HepG2 (cell line): ENCODE results near the gene ENAH.

Experiments
- POLR2AphosphoS5 ChIP-seq: IDR thresholded peaks from 2 replicates; pipeline ENCODE4 v1.6.1; 2012; ENCODE audit warnings: low read depth, low read length
- RFXAP ChIP-seq: sonication (generic); formaldehyde crosslinking; IDR thresholded peaks from 2 replicates; pipeline ENCODE4 v1.4.0; 2020; ENCODE audit warnings: missing genetic modification reagents, borderline replicate concordance
- STAG1 ChIP-seq: sonication (generic); formaldehyde crosslinking; IDR thresholded peaks from 2 replicates; pipeline ENCODE4 v1.4.0; 2020; ENCODE audit warnings: missing genetic modification reagents
- ZBTB38 ChIP-seq: sonication (generic); formaldehyde crosslinking; IDR thresholded peaks from 2 replicates; pipeline ENCODE4 v1.5.1; 2020; ENCODE audit warnings: mild to moderate bottlenecking, missing genetic modification reagents
- ZNF138 ChIP-seq: sonication (generic); formaldehyde crosslinking; IDR thresholded peaks from 2 replicates; pipeline ENCODE4 v1.5.0; 2020; ENCODE audit warnings: mild to moderate bottlenecking, low read depth, missing genetic modification reagents
- ZNF747 ChIP-seq: sonication (generic); formaldehyde crosslinking; IDR thresholded peaks from 2 replicates; pipeline ENCODE4 v1.8.1; 2023; ENCODE audit warnings: missing genetic modification reagents, mild to moderate bottlenecking, borderline replicate concordance

GRCh38 chr1:225539069-225539468 is 113.9 kb downstream of the ENAH start:
- TF ChIP-seq ZNF138 (no peak), ZBTB38 (no peak), ZNF747 (no peak), STAG1 (CRISPR knock-in tag) (no peak), POLR2AphosphoS5 (no peak), RFXAP (CRISPR knock-in tag) (no peak)
